Osteoblast (primary cell): ENCODE results near the gene ASB3. TPM values are rescaled to one million over a fixed set of nuclear protein-coding genes. Genes with fewer than 3 reads are reported as not detected.

Source experiments
- DNase-seq: peaks from one replicate; pipeline ENCODE4 v3.0.0; 2011; ENCODE audit warnings: low spot score, mixed read lengths; ENCODE audit not compliant: insufficient read length; ENCODE audit errors: missing footprints
- H2AFZ ChIP-seq: 2 replicates; pipeline ENCODE4 v1.6.0; 2011; ENCODE audit warnings: mild to moderate bottlenecking, low read length
- H3K27ac ChIP-seq: 2 replicates; pipeline ENCODE4 v1.5.1; 2011; ENCODE audit warnings: mild to moderate bottlenecking, low read depth, low read length, moderate library complexity
- H3K27me3 ChIP-seq: 2 replicates; pipeline ENCODE4 v1.6.0; 2012; ENCODE audit warnings: mild to moderate bottlenecking, control low read depth, inconsistent platforms, low read length, moderate library complexity; ENCODE audit not compliant: insufficient read depth
- H3K36me3 ChIP-seq: 2 replicates; pipeline ENCODE4 v1.5.1; 2011; ENCODE audit warnings: mild to moderate bottlenecking, low read length, control low read depth, moderate library complexity; ENCODE audit not compliant: insufficient read depth
- H3K4me1 ChIP-seq: 2 replicates; pipeline ENCODE4 v1.5.1; 2011; ENCODE audit warnings: mild to moderate bottlenecking, low read length, control low read depth, moderate library complexity; ENCODE audit not compliant: insufficient read depth
- H3K4me2 ChIP-seq: 2 replicates; pipeline ENCODE4 v1.6.0; 2011; ENCODE audit warnings: mild to moderate bottlenecking, low read length; ENCODE audit not compliant: insufficient read depth
- H3K4me3 ChIP-seq: fragments of 200-600 bp; sonication (generic); 3 replicates; pipeline ENCODE4 v1.5.1; 2012; ENCODE audit warnings: mild to moderate bottlenecking, low read length, inconsistent platforms; ENCODE audit not compliant: insufficient read depth
- H3K79me2 ChIP-seq: 2 replicates; pipeline ENCODE4 v1.6.0; 2012; ENCODE audit warnings: mild to moderate bottlenecking, low read length, control low read depth, inconsistent platforms; ENCODE audit not compliant: insufficient read depth
- H3K9me3 ChIP-seq: 2 replicates; pipeline ENCODE4 v1.5.1; 2011; ENCODE audit warnings: low read depth, low read length, control low read depth
- H4K20me1 ChIP-seq: 2 replicates; pipeline ENCODE4 v1.6.0; 2012; ENCODE audit warnings: mild to moderate bottlenecking, low read length, control low read depth; ENCODE audit not compliant: insufficient read depth
- CTCF ChIP-seq: IDR thresholded peaks from 2 replicates; pipeline ENCODE4 v1.5.1; 2011; ENCODE audit warnings: mild to moderate bottlenecking, low read depth, low read length, moderate library complexity; ENCODE audit errors: extremely low read depth
- total RNA-seq: library from RNA; depleted of rRNA; stranded (reverse); fragments of >200 nt; gene quantifications from 2 replicates; pipeline ENCODE4 v1.2.3, GENCODE V29; 2012

The ASB3 gene
- total RNA-seq, 1 donor = 21.4 TPM

DNA sequence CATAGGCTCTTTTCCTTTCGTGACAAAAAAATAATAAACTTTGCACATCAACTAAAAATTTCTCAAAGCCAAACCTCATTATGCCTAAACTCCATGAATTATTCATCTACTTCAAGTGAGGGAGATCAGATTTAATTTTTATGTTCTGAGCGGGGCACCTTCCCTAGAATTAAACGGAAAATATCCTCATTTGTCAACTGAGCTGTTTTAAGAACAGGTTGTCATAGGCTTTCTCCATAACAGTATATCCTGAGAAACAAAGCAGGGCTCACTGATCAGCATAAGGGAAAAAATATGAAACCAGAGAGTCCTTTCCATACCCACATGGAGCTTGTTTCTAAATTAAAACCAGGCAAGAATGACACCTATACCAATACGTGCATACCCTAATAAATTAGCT lies 150.6 kb downstream of the ASB3 start:
- Histone ChIP-seq H3K9me3 (no peaks in the 10 kb centered on the region), H3K36me3 (no peaks in the 10 kb centered on the region), H3K4me3 (no peak overlapping the region), H3K27me3 (no peaks in the 10 kb centered on the region), H3K79me2 (no peaks in the 10 kb centered on the region), H2AFZ (no peak overlapping the region), H3K4me2 (peak overlapping the region; percentile 18), H3K27ac (no peak overlapping the region), H3K4me1 (peaks cover 21% of the 10 kb centered on the region), H4K20me1 (no peaks in the 10 kb centered on the region)
- DNase-seq = no peak
- no peak for TF ChIP-seq CTCF

- H3K79me2 ChIP-seq = no peaks in the 10 kb centered on the region
- no peak overlapping the region for H3K27ac ChIP-seq
- H3K27me3 ChIP-seq = no peaks in the 10 kb centered on the region
- DNase-seq = no peak
- no peak overlapping the region for H3K4me3 ChIP-seq
- peaks cover 21% of the 10 kb centered on the region for H3K4me1 ChIP-seq
- no peaks in the 10 kb centered on the region for H4K20me1 ChIP-seq
- H3K9me3 ChIP-seq = no peaks in the 10 kb centered on the region
- no peak overlapping the region for H2AFZ ChIP-seq
- H3K4me2 ChIP-seq = no peak overlapping the region
- TF ChIP-seq CTCF = no peak
- no peaks in the 10 kb centered on the region for H3K36me3 ChIP-seq
These were observed 151.1 kb downstream of the ASB3 start for GRCh38 chr2:53635694-53636093.

- no peak overlapping the region for H3K4me3 ChIP-seq
- H3K4me1 ChIP-seq = peaks cover 21% of the 10 kb centered on the region
These were observed 153.3 kb downstream of the ASB3 start for GRCh38 chr2:53633441-53633840.

DNA sequence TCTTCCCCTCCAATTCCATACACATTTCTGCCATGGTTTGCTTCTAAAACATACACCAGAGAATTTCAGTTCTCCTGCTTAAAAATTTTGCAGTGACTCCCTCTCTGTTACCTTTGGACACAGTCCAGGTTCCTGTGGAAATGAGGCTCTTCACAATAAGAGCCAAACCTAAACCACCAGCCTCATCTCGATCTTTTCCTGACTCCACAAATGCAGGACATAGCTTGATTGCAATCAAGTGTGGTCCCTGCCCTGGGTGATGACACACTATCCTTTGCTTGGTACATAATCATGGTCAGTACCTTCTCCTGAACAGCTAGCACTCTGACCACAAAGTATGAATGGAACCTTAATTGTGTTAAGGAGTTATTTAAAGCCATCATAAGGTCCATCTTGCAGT lies 154.0 kb downstream of the ASB3 start:
- H3K9me3 ChIP-seq = no peaks in the 10 kb centered on the region
- no peaks in the 10 kb centered on the region for H3K36me3 ChIP-seq
- no peak for DNase-seq
- H2AFZ ChIP-seq = no peak overlapping the region
- H3K4me2 ChIP-seq = peak overlapping the region; percentile 34
- H3K27ac ChIP-seq = no peak overlapping the region
- H3K27me3 ChIP-seq = no peaks in the 10 kb centered on the region
- peak overlapping the region; percentile 1 for H3K4me3 ChIP-seq
- no peaks in the 10 kb centered on the region for H3K79me2 ChIP-seq
- no peak for TF ChIP-seq CTCF
- peaks cover 21% of the 10 kb centered on the region for H3K4me1 ChIP-seq
- no peaks in the 10 kb centered on the region for H4K20me1 ChIP-seq

More at GRCh38 chr2:53633441-53633840, 153.3 kb downstream of the ASB3 start:
- Histone ChIP-seq H3K36me3 (no peaks in the 10 kb centered on the region), H3K9me3 (no peaks in the 10 kb centered on the region), H3K4me2 (peak overlapping the region; percentile 34), H2AFZ (no peak overlapping the region), H4K20me1 (no peaks in the 10 kb centered on the region), H3K27me3 (no peaks in the 10 kb centered on the region), H3K79me2 (no peaks in the 10 kb centered on the region), H3K27ac (no peak overlapping the region)
- TF ChIP-seq CTCF = no peak
- no peak for DNase-seq
